ENCODE results near the gene STAC3.

The STAC3 gene

GRCh38 chr12:57254506-57255280 is 3.7 kb upstream of the STAC3 start:
- no peak for DNase-seq (ENCODE audit: low read depth in 2 of 2)

GRCh38 chr12:57250541-57250940 is 446 bp downstream of the STAC3 start:
- no peak for DNase-seq (ENCODE audit: low read depth in 2 of 2)

GRCh38 chr12:57248934-57249742 is 1.8 kb downstream of the STAC3 start:
- no peak for DNase-seq (ENCODE audit: low read depth in 2 of 2)

- no peak for DNase-seq (ENCODE audit: low read depth in 2 of 2)
Measured at GRCh38 chr12:57247041-57247440, 3.9 kb downstream of the STAC3 start.

- DNase-seq (ENCODE audit: low read depth in 2 of 2): no peak
Measured at GRCh38 chr12:57244312-57244696, 6.7 kb downstream of the STAC3 start.

- peak; percentile 41 to 54 for DNase-seq (ENCODE audit: low read depth in 2 of 2)
Measured at GRCh38 chr12:57243521-57244311, 7.3 kb downstream of the STAC3 start.

- peak; percentile 27 to 41 for DNase-seq (ENCODE audit: low read depth in 2 of 2)
Measured at GRCh38 chr12:57242691-57243454, 8.1 kb downstream of the STAC3 start.

GRCh38 chr12:57242329-57242690 is 8.7 kb downstream of the STAC3 start:
- DNase-seq (ENCODE audit: low read depth in 2 of 2): no peak

GRCh38 chr12:57241402-57242310 is 9.3 kb downstream of the STAC3 start:
- DNase-seq (ENCODE audit: low read depth in 2 of 2): no peak

- DNase-seq (ENCODE audit: low read depth in 2 of 2): no peak
Measured at GRCh38 chr12:57240926-57241401, 10.0 kb downstream of the STAC3 start.

- DNase-seq (ENCODE audit: low read depth in 2 of 2): peak; percentile 62 to 73
Measured at GRCh38 chr12:57240066-57240921, 10.7 kb downstream of the STAC3 start.

- no peak for DNase-seq (ENCODE audit: low read depth in 2 of 2)
Measured at GRCh38 chr12:57239587-57240065, 11.4 kb downstream of the STAC3 start.

GRCh38 chr12:57238854-57239554 is 12.0 kb downstream of the STAC3 start:
- DNase-seq (ENCODE audit: low read depth in 2 of 2): peak; percentile 64 to 67

- DNase-seq (ENCODE audit: low read depth in 2 of 2): no peak
Measured at GRCh38 chr12:57237932-57238853, 12.8 kb downstream of the STAC3 start.

- no peak for DNase-seq (ENCODE audit: low read depth in 2 of 2)
Measured at GRCh38 chr12:57237596-57237931, 13.4 kb downstream of the STAC3 start.

GRCh38 chr12:57236925-57237595 is 13.9 kb downstream of the STAC3 start:
- DNase-seq (ENCODE audit: low read depth in 2 of 2): no peak
